Common myeloid progenitor, CD34-positive (primary cell): ENCODE results near the gene CCSER1.

Experiments used
- CTCF ChIA-PET: fragments of 350-600 bp; sonication (Branson Sonifier 250); formaldehyde crosslinking; loops from one replicate; lab custom pipeline; 2021; ENCODE audit warnings: antibody characterized with exemption; lab: Charles Lee
- POLR2A ChIA-PET: fragments of 350-600 bp; sonication (Branson Sonifier 250); formaldehyde crosslinking; loops from one replicate; lab custom pipeline; 2021; ENCODE audit warnings: antibody characterized with exemption; lab: Charles Lee
- DNase-seq, 3 donors: peaks; one replicate each; pipeline versions ENCODE4 v3.0.0 to v3.0.0-alpha.2; 2013
- H3K27ac ChIP-seq, 2 experiments: 1 replicate in 1 of 2; 2 replicates in 1 of 2; pipeline ENCODE4 v1.7.0; 2013; ENCODE audit warnings: inconsistent platforms in 2 of 2, low read length in 2 of 2, mild to moderate bottlenecking in 2 of 2, low read depth in 1 of 2, moderate library complexity in 1 of 2; ENCODE audit not compliant: severe bottlenecking in 2 of 2, insufficient read depth in 1 of 2, poor library complexity in 1 of 2
- H3K27me3 ChIP-seq, 5 experiments: replicated peaks in 2 of 5; 1 replicate in 3 of 5; 2 replicates in 2 of 5; pipeline versions ENCODE4 v1.6.1 to v1.7.0; 2013; ENCODE audit warnings: low read length in 4 of 5, mild to moderate bottlenecking in 2 of 5, moderate library complexity in 2 of 5, inconsistent platforms in 1 of 5; ENCODE audit not compliant: insufficient read depth in 5 of 5, control insufficient read depth in 4 of 5
- H3K36me3 ChIP-seq, 4 experiments: 1 replicate in 2 of 4; 2 replicates in 2 of 4; pipeline versions ENCODE4 v1.6.1 to v1.7.0; 2013; ENCODE audit warnings: low read length in 3 of 4, control low read depth in 1 of 4, mild to moderate bottlenecking in 1 of 4; ENCODE audit not compliant: control insufficient read depth in 4 of 4, insufficient read depth in 4 of 4
- H3K4me1 ChIP-seq, 4 experiments: 1 replicate in 3 of 4; 2 replicates in 1 of 4; pipeline versions ENCODE4 v1.6.1 to v1.7.1; 2013; ENCODE audit warnings: low read length in 3 of 4, mild to moderate bottlenecking in 3 of 4, control low read depth in 1 of 4, inconsistent platforms in 1 of 4, moderate library complexity in 1 of 4; ENCODE audit not compliant: control insufficient read depth in 4 of 4, insufficient read depth in 4 of 4; ENCODE audit errors: control extremely low read depth in 1 of 4
- H3K4me3 ChIP-seq, 7 experiments: 1 replicate in 4 of 7; 2 replicates in 3 of 7; pipeline versions ENCODE4 v1.5.1 to v1.7.0; 2013; ENCODE audit warnings: mild to moderate bottlenecking in 7 of 7, low read length in 6 of 7, moderate library complexity in 6 of 7, inconsistent platforms in 2 of 7, low read depth in 2 of 7, control low read depth in 1 of 7; ENCODE audit not compliant: insufficient read depth in 4 of 7, control insufficient read depth in 1 of 7; ENCODE audit errors: extremely low read depth in 1 of 7
- H3K9me3 ChIP-seq, 5 experiments: 1 replicate in 4 of 5; 2 replicates in 1 of 5; pipeline versions ENCODE4 v1.6.1 to v1.7.1; 2013; ENCODE audit warnings: low read length in 4 of 5, mild to moderate bottlenecking in 2 of 5, inconsistent platforms in 1 of 5, low read depth in 1 of 5, moderate library complexity in 1 of 5; ENCODE audit not compliant: control insufficient read depth in 4 of 5, insufficient read depth in 2 of 5; ENCODE audit errors: control extremely low read depth in 1 of 5
- WGBS: methylation state at CpG from one replicate; pipeline ENCODE4 v1.1.5; 2013; ENCODE audit not compliant: insufficient coverage; 5-methylcytosine and 5-hydroxymethylcytosine counted together

CCSER1 gene

GRCh38 chr4:90443231-90443630 is 316.0 kb downstream of the CCSER1 start:
- Histone ChIP-seq H3K4me1 (no peaks in the 10 kb centered on the region), H3K4me3 (no peak overlapping the region), H3K9me3 (no peaks in the 10 kb centered on the region), H3K27ac (no peak overlapping the region), H3K27me3 (no peaks in the 10 kb centered on the region), H3K36me3 (no peaks in the 10 kb centered on the region)
- WGBS = no CpG with 5 or more reads among the region's 1 CpG
- ChIA-PET POLR2A (no interaction called here), CTCF (no interaction called here)
- DNase-seq = no peak

GRCh38 chr4:90444904-90445303 is 317.7 kb downstream of the CCSER1 start:
- no peak for DNase-seq
- WGBS = no CpG with 5 or more reads among the region's 2 CpGs
- H3K27ac ChIP-seq = no peak overlapping the region
- H3K4me3 ChIP-seq = no peak overlapping the region
- POLR2A ChIA-PET = no interaction called here
- peaks cover 0 to 3% (median 1%) of the 10 kb centered on the region in 4 experiments for H3K36me3 ChIP-seq
- H3K27me3 ChIP-seq = no peaks in the 10 kb centered on the region
- no peaks in the 10 kb centered on the region for H3K4me1 ChIP-seq
- H3K9me3 ChIP-seq = peaks cover 0 to 11% (median 7%) of the 10 kb centered on the region in 5 experiments
- CTCF ChIA-PET = no interaction called here

- ChIA-PET POLR2A (no interaction called here), CTCF (no interaction called here)
- Histone ChIP-seq H3K27ac (no peak overlapping the region), H3K9me3 (peaks cover 0 to 12% (median 7%) of the 10 kb centered on the region in 5 experiments), H3K4me1 (no peaks in the 10 kb centered on the region), H3K4me3 (no peak overlapping the region), H3K36me3 (peaks cover 0 to 3% (median 1%) of the 10 kb centered on the region in 4 experiments), H3K27me3 (no peaks in the 10 kb centered on the region)
- WGBS = 80% methylated on average over 1 of the region's 2 CpGs
- no peak for DNase-seq
Observed at GRCh38 chr4:90445380-90445779, 318.2 kb downstream of the CCSER1 start.

DNA sequence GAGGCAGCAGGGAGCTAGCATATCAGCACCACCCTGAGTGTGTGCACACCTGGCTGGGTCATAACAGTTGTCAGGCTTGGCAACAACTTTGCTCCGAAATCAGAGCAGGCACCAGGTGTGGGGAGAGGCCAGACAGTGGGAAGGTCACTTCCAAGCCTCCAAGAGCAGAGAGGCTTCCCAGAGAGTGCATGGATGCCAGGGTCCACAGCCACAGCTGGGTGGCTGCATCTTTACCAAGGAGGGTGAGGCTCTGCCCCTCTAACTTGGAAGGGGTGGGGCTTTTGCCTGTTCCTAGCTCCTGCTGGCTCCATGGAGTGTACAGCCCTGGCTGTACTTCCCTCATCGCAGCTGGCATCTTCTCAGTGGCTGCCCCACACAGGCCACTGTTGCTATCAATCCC is 322.4 kb downstream of the CCSER1 start:
- no peak overlapping the region for H3K27ac ChIP-seq
- 92% methylated on average over 1 of the region's 2 CpGs for WGBS
- no peak for DNase-seq
- no peaks in the 10 kb centered on the region for H3K4me1 ChIP-seq
- H3K4me3 ChIP-seq = no peak overlapping the region
- POLR2A ChIA-PET = no interaction called here
- H3K36me3 ChIP-seq = peaks cover 0 to 3% (median 1%) of the 10 kb centered on the region in 4 experiments
- peaks cover 0 to 14% (median 7%) of the 10 kb centered on the region in 5 experiments for H3K9me3 ChIP-seq
- CTCF ChIA-PET = no interaction called here
- H3K27me3 ChIP-seq = no peaks in the 10 kb centered on the region

- POLR2A ChIA-PET = no interaction called here
- CTCF ChIA-PET = no interaction called here
- H3K27ac ChIP-seq = no peak overlapping the region
- peaks cover 0 to 10% (median 0%) of the 10 kb centered on the region in 4 experiments for H3K36me3 ChIP-seq
- H3K27me3 ChIP-seq = no peaks in the 10 kb centered on the region
- WGBS = over 99% methylated on average over 11 of the region's 11 CpGs
- H3K4me3 ChIP-seq = no peak overlapping the region
- DNase-seq = no peak
- peaks cover 0 to 24% (median 11%) of the 10 kb centered on the region in 5 experiments for H3K9me3 ChIP-seq
- no peaks in the 10 kb centered on the region for H3K4me1 ChIP-seq
Observed at GRCh38 chr4:90456891-90457290, 329.7 kb downstream of the CCSER1 start.

GRCh38 chr4:90457817-90458216 is 330.6 kb downstream of the CCSER1 start:
- CTCF ChIA-PET = no interaction called here
- Histone ChIP-seq H3K27ac (no peak overlapping the region), H3K4me1 (no peaks in the 10 kb centered on the region), H3K9me3 (peaks cover 0 to 24% (median 11%) of the 10 kb centered on the region in 5 experiments), H3K36me3 (peaks cover 0 to 10% (median 0%) of the 10 kb centered on the region in 4 experiments), H3K27me3 (no peaks in the 10 kb centered on the region), H3K4me3 (no peak overlapping the region)
- 97% methylated on average over 6 of the region's 6 CpGs for WGBS
- no peak for DNase-seq
- POLR2A ChIA-PET = no interaction called here

DNA sequence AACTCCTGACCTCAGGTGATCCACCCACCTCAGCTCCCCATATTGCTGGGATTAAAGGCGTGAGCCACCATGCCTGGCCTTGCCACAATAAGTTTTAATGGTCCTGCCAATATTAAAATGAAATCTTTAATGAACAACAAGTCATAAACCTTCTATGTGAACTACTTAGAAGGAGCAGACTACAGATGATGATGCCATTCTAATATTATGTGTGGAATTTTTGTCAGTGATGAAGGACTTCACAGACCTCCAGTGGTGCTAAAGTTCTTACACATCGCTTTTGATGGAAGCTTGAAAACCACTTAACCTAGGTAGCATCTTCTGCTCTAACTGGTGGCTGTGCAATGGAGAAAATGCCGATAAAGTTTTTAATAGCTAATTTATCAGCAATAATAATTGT is 331.4 kb downstream of the CCSER1 start:
- DNase-seq = no peak
- POLR2A ChIA-PET = no interaction called here
- Histone ChIP-seq H3K9me3 (peaks cover 0 to 24% (median 11%) of the 10 kb centered on the region in 5 experiments), H3K4me1 (no peaks in the 10 kb centered on the region), H3K4me3 (no peak overlapping the region), H3K36me3 (peaks cover 0 to 10% (median 0%) of the 10 kb centered on the region in 4 experiments), H3K27ac (no peak overlapping the region), H3K27me3 (no peaks in the 10 kb centered on the region)
- 100% methylated on average over 2 of the region's 3 CpGs for WGBS
- CTCF ChIA-PET = no interaction called here
